Chondrocyte (in vitro differentiated cells): Measurements from ENCODE around the gene BCL2L14. TPM values are rescaled to one million over a fixed set of nuclear protein-coding genes. Genes with fewer than 3 reads are reported as not detected.

Experiments used
- DNase-seq: peaks from one replicate; pipeline ENCODE4 v3.0.0; 2021; ENCODE audit warnings: mixed read lengths, low spot score
- H3K27ac Mint-ChIP-seq: one replicate; pipeline ENCODE4 v1.8.0; 2021; ENCODE audit warnings: mild to moderate bottlenecking, moderate library complexity, mixed read lengths; ENCODE audit not compliant: unreplicated experiment
- H3K27me3 Mint-ChIP-seq: 2 replicates; pipeline ENCODE4 v1.8.0; 2021; ENCODE audit warnings: low read depth, mixed read lengths
- H3K36me3 Mint-ChIP-seq: 2 replicates; pipeline ENCODE4 v1.8.0; 2021; ENCODE audit warnings: low read depth, mixed read lengths
- H3K4me1 Mint-ChIP-seq: 2 replicates; pipeline ENCODE4 v1.8.0; 2021; ENCODE audit warnings: low read depth, mild to moderate bottlenecking, mixed read lengths
- H3K4me3 Mint-ChIP-seq: one replicate; pipeline ENCODE4 v1.8.0; 2021; ENCODE audit warnings: mild to moderate bottlenecking, moderate library complexity, mixed read lengths; ENCODE audit not compliant: unreplicated experiment
- H3K9me3 Mint-ChIP-seq: 2 replicates; pipeline ENCODE4 v1.8.0; 2021; ENCODE audit warnings: low read depth, mixed read lengths
- total RNA-seq: library from RNA; stranded (reverse); gene quantifications from 3 replicates; pipeline ENCODE4 v1.2.1, GENCODE V29; 2021
- TF ChIP-seq, protein P1 (sequence below): fragments of 200-600 bp; sonication (generic); IDR thresholded peaks from 2 replicates; pipeline ENCODE4 v1.5.0; 2021; ENCODE audit warnings: antibody characterized with exemption, mild to moderate bottlenecking, moderate library complexity

BCL2L14 gene
- total RNA-seq, 1 donor from 2014 or later = not detected

DNA sequence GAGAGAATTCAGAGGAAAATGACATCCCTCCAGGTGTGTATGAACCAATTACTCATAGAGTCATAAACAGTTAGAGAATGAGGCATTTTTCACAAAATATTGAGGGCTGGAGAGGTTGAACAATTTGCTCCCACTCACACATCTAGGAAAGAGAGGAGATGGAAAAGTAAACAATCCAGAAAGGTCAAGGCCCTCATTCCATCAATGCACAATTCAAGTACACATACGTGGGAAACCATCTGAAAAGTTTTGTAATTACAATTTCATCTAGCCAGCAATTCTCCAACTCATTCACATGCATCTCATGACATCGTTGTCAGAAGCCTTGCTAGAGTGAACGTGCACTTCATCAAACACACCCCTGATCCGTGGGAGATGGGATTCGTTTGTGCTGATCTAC, 15.7 kb upstream of the BCL2L14 start:
- H3K4me1 Mint-ChIP-seq = no peaks in the 10 kb centered on the region
- peaks cover 4% of the 10 kb centered on the region for H3K9me3 Mint-ChIP-seq
- TF ChIP-seq, protein P1, sequence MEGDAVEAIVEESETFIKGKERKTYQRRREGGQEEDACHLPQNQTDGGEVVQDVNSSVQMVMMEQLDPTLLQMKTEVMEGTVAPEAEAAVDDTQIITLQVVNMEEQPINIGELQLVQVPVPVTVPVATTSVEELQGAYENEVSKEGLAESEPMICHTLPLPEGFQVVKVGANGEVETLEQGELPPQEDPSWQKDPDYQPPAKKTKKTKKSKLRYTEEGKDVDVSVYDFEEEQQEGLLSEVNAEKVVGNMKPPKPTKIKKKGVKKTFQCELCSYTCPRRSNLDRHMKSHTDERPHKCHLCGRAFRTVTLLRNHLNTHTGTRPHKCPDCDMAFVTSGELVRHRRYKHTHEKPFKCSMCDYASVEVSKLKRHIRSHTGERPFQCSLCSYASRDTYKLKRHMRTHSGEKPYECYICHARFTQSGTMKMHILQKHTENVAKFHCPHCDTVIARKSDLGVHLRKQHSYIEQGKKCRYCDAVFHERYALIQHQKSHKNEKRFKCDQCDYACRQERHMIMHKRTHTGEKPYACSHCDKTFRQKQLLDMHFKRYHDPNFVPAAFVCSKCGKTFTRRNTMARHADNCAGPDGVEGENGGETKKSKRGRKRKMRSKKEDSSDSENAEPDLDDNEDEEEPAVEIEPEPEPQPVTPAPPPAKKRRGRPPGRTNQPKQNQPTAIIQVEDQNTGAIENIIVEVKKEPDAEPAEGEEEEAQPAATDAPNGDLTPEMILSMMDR = no peak
- no peaks in the 10 kb centered on the region for H3K36me3 Mint-ChIP-seq
- no peaks in the 10 kb centered on the region for H3K27me3 Mint-ChIP-seq
- no peak overlapping the region for H3K27ac Mint-ChIP-seq
- no peak for DNase-seq
- no peak overlapping the region for H3K4me3 Mint-ChIP-seq

DNA sequence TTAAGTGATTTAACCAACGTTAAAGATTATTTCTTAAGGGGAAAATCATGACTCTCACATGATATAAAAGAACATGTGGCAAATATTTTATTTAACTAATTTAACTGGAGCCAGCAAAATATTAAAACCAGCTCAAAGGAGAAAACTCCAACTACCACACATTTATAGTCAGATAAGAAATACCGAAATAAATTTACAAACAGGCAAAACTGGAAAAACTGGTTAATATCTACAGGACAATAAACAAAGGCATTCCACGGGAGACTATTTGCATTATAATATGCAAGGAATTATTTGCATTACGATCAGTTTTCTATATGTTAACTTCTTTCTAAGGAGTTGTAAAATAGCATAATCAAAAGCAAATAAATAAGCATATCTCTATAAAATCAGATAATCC, 13.8 kb upstream of the BCL2L14 start:
- H3K36me3 Mint-ChIP-seq = no peaks in the 10 kb centered on the region
- TF ChIP-seq, protein P1 = no peak
- H3K9me3 Mint-ChIP-seq = peaks cover 4% of the 10 kb centered on the region
- DNase-seq = no peak
- H3K4me3 Mint-ChIP-seq = no peak overlapping the region
- H3K4me1 Mint-ChIP-seq = no peaks in the 10 kb centered on the region
- H3K27ac Mint-ChIP-seq = no peak overlapping the region
- no peaks in the 10 kb centered on the region for H3K27me3 Mint-ChIP-seq

DNA sequence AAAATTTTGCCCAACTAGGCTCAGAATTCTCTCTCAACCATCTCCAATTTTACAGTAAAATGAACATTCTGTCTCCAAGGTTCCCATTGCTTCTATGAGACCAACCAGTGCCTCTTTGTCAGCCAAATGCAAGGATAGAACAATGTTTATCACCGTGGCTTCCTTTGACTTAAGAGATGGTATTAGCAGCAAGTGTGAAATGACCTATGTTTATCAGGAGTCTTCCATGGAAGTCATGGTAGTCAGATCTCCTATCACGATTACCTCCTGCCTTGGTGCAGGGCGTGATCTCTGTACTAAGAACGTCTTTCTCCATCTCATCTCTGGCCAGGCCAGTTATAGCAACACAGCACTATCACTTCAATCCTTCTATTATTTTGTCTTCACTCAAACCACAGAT, 6.1 kb upstream of the BCL2L14 start:
- Mint-ChIP-seq H3K27ac (no peak overlapping the region), H3K36me3 (no peaks in the 10 kb centered on the region), H3K4me3 (no peak overlapping the region), H3K27me3 (no peaks in the 10 kb centered on the region), H3K4me1 (no peaks in the 10 kb centered on the region), H3K9me3 (no peaks in the 10 kb centered on the region)
- DNase-seq = no peak
- TF ChIP-seq, protein P1 = no peak

DNA sequence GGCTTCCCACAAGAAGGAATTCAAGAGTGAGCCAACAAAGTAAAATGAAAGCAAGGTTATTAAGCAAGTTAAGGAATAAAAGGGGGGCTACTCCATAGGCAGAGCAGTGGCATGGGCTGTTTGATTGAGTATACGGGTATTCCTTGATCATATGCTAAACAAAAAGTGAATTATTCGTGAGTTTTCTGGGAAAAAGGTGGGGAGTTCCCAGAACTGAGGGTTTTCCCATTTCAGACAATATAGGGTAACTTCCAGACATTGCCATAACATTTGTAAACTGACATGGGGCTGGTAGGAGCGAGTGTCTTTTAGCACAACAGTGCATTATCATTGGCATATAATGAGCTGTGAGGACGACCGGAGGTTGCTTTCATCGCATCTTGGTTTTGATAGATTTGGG, 2.0 kb upstream of the BCL2L14 start:
- TF ChIP-seq, protein P1 = no peak
- no peaks in the 10 kb centered on the region for H3K4me1 Mint-ChIP-seq
- DNase-seq = no peak
- no peak overlapping the region for H3K4me3 Mint-ChIP-seq
- peaks cover 2% of the 10 kb centered on the region for H3K36me3 Mint-ChIP-seq
- no peak overlapping the region for H3K27ac Mint-ChIP-seq
- no peaks in the 10 kb centered on the region for H3K9me3 Mint-ChIP-seq
- H3K27me3 Mint-ChIP-seq = peaks cover 1% of the 10 kb centered on the region

DNA sequence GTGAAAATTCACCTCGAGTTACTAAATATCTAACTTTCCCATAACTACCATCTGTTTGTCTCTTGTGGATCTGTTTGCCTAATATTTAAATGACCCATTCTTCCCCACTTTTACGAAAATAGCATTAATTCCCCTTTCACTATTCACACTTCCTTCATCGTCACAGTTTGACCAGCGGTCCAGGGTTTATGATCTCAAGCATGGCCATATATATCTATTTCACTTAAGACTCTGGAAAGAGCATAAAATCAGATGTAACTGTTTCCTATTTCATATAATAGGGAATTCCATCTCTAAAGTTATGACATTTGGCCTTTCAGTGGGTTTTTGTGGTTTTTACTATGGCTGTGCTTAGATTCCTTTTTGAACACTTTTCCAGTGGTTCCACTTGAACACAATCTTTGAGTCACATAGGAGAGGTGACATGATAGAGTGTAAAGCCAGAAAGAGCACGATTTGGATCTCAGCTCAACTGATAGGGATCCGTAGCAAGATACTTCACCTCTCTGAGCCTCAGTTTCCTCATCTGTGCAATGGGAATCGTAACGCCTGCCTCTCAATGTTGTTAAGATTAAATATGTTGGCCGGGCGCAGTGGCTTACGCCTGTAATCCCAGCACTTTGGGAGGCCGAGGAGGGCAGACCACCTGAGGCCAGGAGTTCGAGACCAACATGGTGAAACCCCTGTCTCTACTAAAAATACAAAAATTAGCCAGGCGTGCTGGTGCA, 754 bp upstream of the BCL2L14 start:
- peaks cover 1% of the 10 kb centered on the region for H3K27me3 Mint-ChIP-seq
- TF ChIP-seq, protein P1 = no peak
- H3K4me1 Mint-ChIP-seq = no peaks in the 10 kb centered on the region
- peaks cover 2% of the 10 kb centered on the region for H3K36me3 Mint-ChIP-seq
- DNase-seq = no peak
- H3K9me3 Mint-ChIP-seq = no peaks in the 10 kb centered on the region
- H3K4me3 Mint-ChIP-seq = no peak overlapping the region
- H3K27ac Mint-ChIP-seq = no peak overlapping the region
